IMR-90 (cell line): ENCODE measurements around the gene SP8. TPM values are rescaled to one million over a fixed set of nuclear protein-coding genes. Genes with fewer than 3 reads are reported as not detected.

Experiments used
- ATAC-seq: fragments of 200-7000 bp; cut with Tn5 transposase; 2 replicates; pipeline ENCODE4 v1.9.1; 2020; ENCODE audit warnings: low read depth, mild to moderate bottlenecking, moderate library complexity
- BruUV-seq: library from RNA; stranded (reverse); fragments of 400-500 nt; replicated peaks from 2 replicates; lab custom pipeline; 2021; lab: Mats Ljungman, UMichigan
- CTCF ChIA-PET: fragments of 300-600 bp; formaldehyde crosslinking; extraction: SDS; loops from one replicate; lab custom pipeline; 2021; ENCODE audit warnings: antibody characterized with exemption; lab: Yijun Ruan, JAX
- POLR2A ChIA-PET: fragments of 300-600 bp; sonication (Branson Sonifier 250); formaldehyde crosslinking; loops from one replicate; lab custom pipeline; 2022; ENCODE audit warnings: antibody characterized with exemption; ENCODE audit not compliant: unreplicated experiment; lab: Charles Lee
- DNase-seq: peaks from one replicate; pipeline ENCODE4 v3.0.0; 2013
- H2AFZ ChIP-seq: replicated peaks from 2 replicates; pipeline ENCODE3; 2013; ENCODE audit warnings: low read length, mild to moderate bottlenecking; ENCODE audit not compliant: poor library complexity
- H2AK5ac ChIP-seq: 2 replicates; pipeline ENCODE4 v1.6.1; 2013; ENCODE audit warnings: low read depth, low read length, inconsistent platforms
- H2AK9ac ChIP-seq: replicated peaks from 2 replicates; pipeline ENCODE3; 2013; ENCODE audit warnings: mild to moderate bottlenecking, low read depth, low read length, moderate library complexity; ENCODE audit not compliant: poor library complexity
- H2BK120ac ChIP-seq: 2 replicates; pipeline ENCODE4 v1.6.1; 2013; ENCODE audit warnings: low read depth, low read length, inconsistent platforms
- H2BK15ac ChIP-seq: 3 replicates; pipeline ENCODE4 v1.6.1; 2013; ENCODE audit warnings: low read depth, low read length, inconsistent platforms
- H2BK20ac ChIP-seq: 2 replicates; pipeline ENCODE4 v1.6.1; 2013; ENCODE audit warnings: low read depth, mild to moderate bottlenecking, inconsistent platforms, low read length, moderate library complexity
- H2BK5ac ChIP-seq: 2 replicates; pipeline ENCODE4 v1.6.1; 2013; ENCODE audit warnings: mild to moderate bottlenecking, low read depth, low read length, inconsistent platforms; ENCODE audit not compliant: poor library complexity, severe bottlenecking
- H3K14ac ChIP-seq: replicated peaks from 2 replicates; pipeline ENCODE4 v1.6.1; 2013; ENCODE audit warnings: low read depth, low read length, inconsistent platforms
- H3K18ac ChIP-seq: 2 replicates; pipeline ENCODE4 v1.6.1; 2013; ENCODE audit warnings: low read depth, low read length, control low read depth
- H3K23ac ChIP-seq: 2 replicates; pipeline ENCODE4 v1.6.1; 2013; ENCODE audit warnings: low read depth, low read length, inconsistent platforms
- H3K27ac ChIP-seq: 2 replicates; pipeline ENCODE4 v1.5.1; 2013; ENCODE audit warnings: mild to moderate bottlenecking, control low read depth, low read length; ENCODE audit not compliant: insufficient read depth
- H3K27me3 ChIP-seq: 2 replicates; pipeline ENCODE4 v1.6.1; 2013; ENCODE audit warnings: low read length; ENCODE audit not compliant: control insufficient read depth, insufficient read depth
- H3K36me3 ChIP-seq: 2 replicates; pipeline ENCODE4 v1.6.1; 2013; ENCODE audit warnings: low read length, mixed read lengths; ENCODE audit not compliant: control insufficient read depth, insufficient read depth
- H3K4ac ChIP-seq: 2 replicates; pipeline ENCODE4 v1.6.1; 2013; ENCODE audit warnings: low read depth, low read length, inconsistent platforms
- H3K4me1 ChIP-seq: 2 replicates; pipeline ENCODE4 v1.6.1; 2013; ENCODE audit warnings: low read length, mixed read lengths; ENCODE audit not compliant: control insufficient read depth, insufficient read depth
- H3K4me2 ChIP-seq: 2 replicates; pipeline ENCODE4 v1.6.1; 2013; ENCODE audit warnings: low read depth, mild to moderate bottlenecking, control low read depth, low read length, moderate library complexity
- H3K4me3 ChIP-seq: 2 replicates; pipeline ENCODE4 v1.5.1; 2013; ENCODE audit warnings: low read depth, mild to moderate bottlenecking, control low read depth, low read length, moderate library complexity; ENCODE audit not compliant: insufficient read depth
- H3K56ac ChIP-seq: 2 replicates; pipeline ENCODE4 v1.6.1; 2013; ENCODE audit warnings: low read length, inconsistent platforms; ENCODE audit not compliant: insufficient read depth; ENCODE audit errors: extremely low read depth
- H3K79me1 ChIP-seq, 2 experiments: 2 replicates each; pipeline ENCODE4 v1.6.1; 2013; ENCODE audit warnings: low read length in 2 of 2, inconsistent platforms in 1 of 2, low read depth in 1 of 2
- H3K9ac ChIP-seq: 2 replicates; pipeline ENCODE4 v1.6.1; 2013; ENCODE audit warnings: low read depth, low read length, control low read depth
- H3K9me1 ChIP-seq: 2 replicates; pipeline ENCODE4 v1.6.1; 2013; ENCODE audit warnings: low read length, inconsistent platforms; ENCODE audit not compliant: insufficient read depth
- H3K9me3 ChIP-seq: 2 replicates; pipeline ENCODE4 v1.6.1; 2013; ENCODE audit warnings: low read length; ENCODE audit not compliant: control insufficient read depth, insufficient read depth
- H4K20me1 ChIP-seq: 2 replicates; pipeline ENCODE4 v1.6.1; 2013; ENCODE audit warnings: low read length, inconsistent platforms; ENCODE audit not compliant: insufficient read depth
- H4K5ac ChIP-seq: 2 replicates; pipeline ENCODE4 v1.6.1; 2013; ENCODE audit warnings: mild to moderate bottlenecking, low read depth, low read length, control low read depth
- H4K8ac ChIP-seq, 2 experiments: 2 replicates each; pipeline ENCODE4 v1.6.1; 2013; ENCODE audit warnings: low read depth in 2 of 2, low read length in 2 of 2, control low read depth in 1 of 2, inconsistent platforms in 1 of 2
- H4K91ac ChIP-seq: 2 replicates; pipeline ENCODE4 v1.6.1; 2013; ENCODE audit warnings: low read depth, low read length, inconsistent platforms; ENCODE audit not compliant: insufficient read depth
- BHLHE40 ChIP-seq: fragments of 150-350 bp; IDR thresholded peaks from 2 replicates; pipeline ENCODE4 v1.6.1; 2016; ENCODE audit warnings: mild to moderate bottlenecking, low read depth, low read length
- CEBPB ChIP-seq: IDR thresholded peaks from 2 replicates; pipeline ENCODE4 v1.6.1; 2012; ENCODE audit warnings: low read depth, low read length, improper control_type of control experiment
- CHD1 ChIP-seq: IDR thresholded peaks from 2 replicates; pipeline ENCODE4 v1.6.1; 2012; ENCODE audit warnings: low read depth, low read length, improper control_type of control experiment
- FOS ChIP-seq: fragments of 150-350 bp; IDR thresholded peaks from 2 replicates; pipeline ENCODE4 v1.6.1; 2016; ENCODE audit warnings: low read depth, low read length
- MAFK ChIP-seq: IDR thresholded peaks from 2 replicates; pipeline ENCODE4 v1.6.1; 2012; ENCODE audit warnings: low read depth, low read length, improper control_type of control experiment
- MXI1 ChIP-seq: IDR thresholded peaks from 2 replicates; pipeline ENCODE4 v1.6.1; 2012; ENCODE audit warnings: low read depth, mild to moderate bottlenecking, low read length, moderate library complexity, borderline replicate concordance
- NFE2L2 ChIP-seq: fragments of 150-350 bp; IDR thresholded peaks from 2 replicates; pipeline ENCODE4 v1.6.1; 2016; ENCODE audit warnings: low read depth, mild to moderate bottlenecking, low read length
- POLR2A ChIP-seq: IDR thresholded peaks from 2 replicates; pipeline ENCODE4 v1.6.1; 2012; ENCODE audit warnings: mild to moderate bottlenecking, low read depth, low read length
- RCOR1 ChIP-seq: IDR thresholded peaks from 2 replicates; pipeline ENCODE4 v1.6.1; 2012; ENCODE audit warnings: mild to moderate bottlenecking, low read length, improper control_type of control experiment; ENCODE audit not compliant: insufficient replicate concordance
- RFX5 ChIP-seq: IDR thresholded peaks from 2 replicates; pipeline ENCODE4 v1.8.0; 2012; ENCODE audit warnings: low read depth, mild to moderate bottlenecking, low read length, moderate library complexity
- WGBS, 2 experiments: methylation state at CpG; one replicate each; pipeline versions ENCODE4 v1.1.5 to v1.1.7; 2013; ENCODE audit warnings: missing lambda C conversion rate in 2 of 2; ENCODE audit not compliant: insufficient read length in 1 of 2; ENCODE audit errors: extremely low coverage in 2 of 2; 5-methylcytosine and 5-hydroxymethylcytosine counted together
- dilution Hi-C: fragments of 300-500 bp; cut with HindIII; formaldehyde crosslinking; loops from one replicate; pipeline ENCODE4 v1.14.3; 2018; ENCODE audit warnings: low sequenced_read_pairs; ENCODE audit not compliant: unreplicated experiment
- in situ Hi-C: fragments of 300-500 bp; cut with MboI; formaldehyde crosslinking; loops from 3 replicates; pipeline ENCODE4 v1.14.3; 2019; ENCODE audit warnings: low sequenced_read_pairs, inconsistent platforms, mixed read lengths
- intact Hi-C: fragments of 100-400 bp; cut with micrococcal nuclease; formaldehyde crosslinking; loops from 2 replicates; pipeline ENCODE4 v1.10.0; 2022
- polyA plus RNA-seq, 3 experiments: library from polyadenylated mRNA; depleted of rRNA; stranded (reverse); fragments of >200 nt; gene quantifications; 2 replicates each; pipeline ENCODE4 v1.2.3, GENCODE V29; 2012; ENCODE audit warnings: low replicate concordance in 1 of 3
- total RNA-seq: library from RNA; depleted of rRNA; stranded (reverse); fragments of >200 nt; gene quantifications from 2 replicates; pipeline ENCODE4 v1.2.3, GENCODE V29; 2012
- TF ChIP-seq, protein P1 (sequence below): fragments of 150-350 bp; IDR thresholded peaks from 2 replicates; pipeline ENCODE4 v1.6.1; 2016; ENCODE audit warnings: low read depth, mild to moderate bottlenecking, low read length, moderate library complexity, borderline replicate concordance
- TF ChIP-seq, protein P2 (sequence below): conservative IDR thresholded peaks from 2 replicates; pipeline ENCODE4 v1.5.1; 2012; ENCODE audit warnings: mild to moderate bottlenecking, low read depth, low read length, improper control_type of control experiment

Gene SP8
- total and polyA plus RNA-seq, 2 of the 4 experiments (the other 2 are of a cell fraction), result not detected

GRCh38 chr7:20816372-20816959 lies 29.8 kb upstream of the SP8 start:
- dilution Hi-C loops, result no loop called here
- H3K4ac ChIP-seq, result no peak overlapping the region
- no peak overlapping the region for H2BK120ac ChIP-seq
- no peak overlapping the region for H3K27ac ChIP-seq
- H2AK9ac ChIP-seq, result no peak overlapping the region
- ChIA-PET POLR2A (no interaction called here), CTCF (no interaction called here)
- H3K27me3 ChIP-seq, result no peaks in the 10 kb centered on the region
- no peak overlapping the region for H2AK5ac ChIP-seq
- no peak overlapping the region for H3K4me2 ChIP-seq
- no peak for ATAC-seq
- H2BK15ac ChIP-seq, result no peak overlapping the region
- no peak overlapping the region for H4K8ac ChIP-seq
- no peak overlapping the region for H3K18ac ChIP-seq
- DNase-seq, result no peak
- H4K91ac ChIP-seq, result no peak overlapping the region
- TF ChIP-seq FOS, result no peak
- TF ChIP-seq, protein P1, sequence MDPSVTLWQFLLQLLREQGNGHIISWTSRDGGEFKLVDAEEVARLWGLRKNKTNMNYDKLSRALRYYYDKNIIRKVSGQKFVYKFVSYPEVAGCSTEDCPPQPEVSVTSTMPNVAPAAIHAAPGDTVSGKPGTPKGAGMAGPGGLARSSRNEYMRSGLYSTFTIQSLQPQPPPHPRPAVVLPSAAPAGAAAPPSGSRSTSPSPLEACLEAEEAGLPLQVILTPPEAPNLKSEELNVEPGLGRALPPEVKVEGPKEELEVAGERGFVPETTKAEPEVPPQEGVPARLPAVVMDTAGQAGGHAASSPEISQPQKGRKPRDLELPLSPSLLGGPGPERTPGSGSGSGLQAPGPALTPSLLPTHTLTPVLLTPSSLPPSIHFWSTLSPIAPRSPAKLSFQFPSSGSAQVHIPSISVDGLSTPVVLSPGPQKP, result no peak
- no peak for TF ChIP-seq POLR2A
- TF ChIP-seq RFX5, result no peak
- TF ChIP-seq, protein P2, sequence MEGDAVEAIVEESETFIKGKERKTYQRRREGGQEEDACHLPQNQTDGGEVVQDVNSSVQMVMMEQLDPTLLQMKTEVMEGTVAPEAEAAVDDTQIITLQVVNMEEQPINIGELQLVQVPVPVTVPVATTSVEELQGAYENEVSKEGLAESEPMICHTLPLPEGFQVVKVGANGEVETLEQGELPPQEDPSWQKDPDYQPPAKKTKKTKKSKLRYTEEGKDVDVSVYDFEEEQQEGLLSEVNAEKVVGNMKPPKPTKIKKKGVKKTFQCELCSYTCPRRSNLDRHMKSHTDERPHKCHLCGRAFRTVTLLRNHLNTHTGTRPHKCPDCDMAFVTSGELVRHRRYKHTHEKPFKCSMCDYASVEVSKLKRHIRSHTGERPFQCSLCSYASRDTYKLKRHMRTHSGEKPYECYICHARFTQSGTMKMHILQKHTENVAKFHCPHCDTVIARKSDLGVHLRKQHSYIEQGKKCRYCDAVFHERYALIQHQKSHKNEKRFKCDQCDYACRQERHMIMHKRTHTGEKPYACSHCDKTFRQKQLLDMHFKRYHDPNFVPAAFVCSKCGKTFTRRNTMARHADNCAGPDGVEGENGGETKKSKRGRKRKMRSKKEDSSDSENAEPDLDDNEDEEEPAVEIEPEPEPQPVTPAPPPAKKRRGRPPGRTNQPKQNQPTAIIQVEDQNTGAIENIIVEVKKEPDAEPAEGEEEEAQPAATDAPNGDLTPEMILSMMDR, result no peak
- no peak for TF ChIP-seq CHD1
- TF ChIP-seq MXI1, result no peak
- TF ChIP-seq BHLHE40, result no peak
- no peak for TF ChIP-seq CEBPB
- no peak for TF ChIP-seq NFE2L2
- no peak for TF ChIP-seq RCOR1
- TF ChIP-seq MAFK, result no peak
- no peaks in the 10 kb centered on the region for H3K9me1 ChIP-seq
- intact Hi-C loops, result no loop called here
- peaks cover 2% of the 10 kb centered on the region; the same call in 1 of the 2 replicates for H3K9me3 ChIP-seq
- no peak overlapping the region for H3K23ac ChIP-seq
- H3K14ac ChIP-seq, result no peak overlapping the region
- H2BK5ac ChIP-seq, result no peak overlapping the region
- H3K4me3 ChIP-seq, result no peak overlapping the region
- H3K4me1 ChIP-seq, result no peaks in the 10 kb centered on the region
- H4K20me1 ChIP-seq, result no peaks in the 10 kb centered on the region
- no CpG with 5 or more reads among the region's 4 CpGs for whole genome bisulfite sequencing, 2 experiments
- H3K79me1 ChIP-seq, result no peaks in the 10 kb centered on the region
- H3K9ac ChIP-seq, result no peak overlapping the region
- H4K5ac ChIP-seq, result no peak overlapping the region
- in situ Hi-C loops, result no loop called here
- H2AFZ ChIP-seq, result no peak overlapping the region
- H2BK20ac ChIP-seq, result no peak overlapping the region
- no TSS peak for BruUV-seq
- H3K56ac ChIP-seq, result no peak overlapping the region
- no peaks in the 10 kb centered on the region for H3K36me3 ChIP-seq
